ENCODE data around the gene RAVER2.

RAVER2 gene

GRCh38 chr1:64848803-64849202, 103.9 kb downstream of the RAVER2 start:
- no peaks in the 10 kb centered on the region for H3K9me3 ChIP-seq (ENCODE audit: control insufficient read depth, low read length)
- no peaks in the 10 kb centered on the region for H3K27me3 ChIP-seq (replicated peaks; ENCODE audit: control insufficient read depth, insufficient read depth, low read length)
- H3K4me1 ChIP-seq (ENCODE audit: control insufficient read depth, insufficient read depth, low read length), result no peaks in the 10 kb centered on the region
- peaks cover 97% of the 10 kb centered on the region for H3K36me3 ChIP-seq (ENCODE audit: control insufficient read depth, insufficient read depth, low read length, severe bottlenecking)
- H3K9ac ChIP-seq (ENCODE audit: low read length), result no peak overlapping the region
- H3K4me3 ChIP-seq (ENCODE audit: low read length), result no peak overlapping the region
- no peak for DNase-seq (ENCODE audit: low read depth)

- DNase-seq (ENCODE audit: low read depth), result no peak
- H3K4me3 ChIP-seq (ENCODE audit: low read length), result no peak overlapping the region
- H3K27me3 ChIP-seq (replicated peaks; ENCODE audit: control insufficient read depth, insufficient read depth, low read length), result no peaks in the 10 kb centered on the region
- no peaks in the 10 kb centered on the region for H3K9me3 ChIP-seq (ENCODE audit: control insufficient read depth, low read length)
- no peak overlapping the region for H3K9ac ChIP-seq (ENCODE audit: low read length)
- H3K36me3 ChIP-seq (ENCODE audit: control insufficient read depth, insufficient read depth, low read length, severe bottlenecking), result peaks cover 97% of the 10 kb centered on the region
- H3K4me1 ChIP-seq (ENCODE audit: control insufficient read depth, insufficient read depth, low read length), result no peaks in the 10 kb centered on the region
These were observed 105.1 kb downstream of the RAVER2 start for GRCh38 chr1:64849942-64850341.

- Histone ChIP-seq H3K36me3 (ENCODE audit: control insufficient read depth, insufficient read depth, low read length, severe bottlenecking) (peaks cover 97% of the 10 kb centered on the region), H3K4me3 (ENCODE audit: low read length) (no peak overlapping the region), H3K9me3 (ENCODE audit: control insufficient read depth, low read length) (no peaks in the 10 kb centered on the region), H3K4me1 (ENCODE audit: control insufficient read depth, insufficient read depth, low read length) (no peaks in the 10 kb centered on the region), H3K9ac (ENCODE audit: low read length) (no peak overlapping the region), H3K27me3 (replicated peaks; ENCODE audit: control insufficient read depth, insufficient read depth, low read length) (no peaks in the 10 kb centered on the region)
- no peak for DNase-seq (ENCODE audit: low read depth)
These were observed 106.0 kb downstream of the RAVER2 start for GRCh38 chr1:64850846-64851245.

DNA sequence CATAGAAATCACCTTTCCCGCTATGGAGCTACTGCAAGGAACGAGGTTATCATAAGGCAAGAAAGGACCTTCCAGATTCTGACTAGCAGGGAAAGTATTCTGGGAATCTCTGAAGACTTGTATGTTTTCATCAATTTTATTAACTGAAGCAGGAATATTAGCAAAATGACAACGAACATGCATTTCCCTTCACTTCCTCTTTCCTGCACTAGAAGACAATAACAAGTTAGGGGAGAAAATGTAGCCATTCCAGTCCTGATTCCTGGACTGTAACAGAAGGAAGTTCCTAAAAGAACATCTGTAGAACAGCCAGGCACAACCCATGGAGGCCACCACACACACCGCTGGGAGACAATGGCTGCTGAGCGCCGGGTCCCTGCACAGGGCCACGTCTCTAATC, 106.8 kb downstream of the RAVER2 start:
- no peaks in the 10 kb centered on the region for H3K27me3 ChIP-seq (replicated peaks; ENCODE audit: control insufficient read depth, insufficient read depth, low read length)
- H3K9ac ChIP-seq (ENCODE audit: low read length), result no peak overlapping the region
- DNase-seq (ENCODE audit: low read depth), result no peak
- peaks cover 97% of the 10 kb centered on the region for H3K36me3 ChIP-seq (ENCODE audit: control insufficient read depth, insufficient read depth, low read length, severe bottlenecking)
- no peak overlapping the region for H3K4me3 ChIP-seq (ENCODE audit: low read length)
- H3K9me3 ChIP-seq (ENCODE audit: control insufficient read depth, low read length), result no peaks in the 10 kb centered on the region
- no peaks in the 10 kb centered on the region for H3K4me1 ChIP-seq (ENCODE audit: control insufficient read depth, insufficient read depth, low read length)

- no peak overlapping the region for H3K4me3 ChIP-seq (ENCODE audit: low read length)
- no peak overlapping the region for H3K9ac ChIP-seq (ENCODE audit: low read length)
- no peaks in the 10 kb centered on the region for H3K9me3 ChIP-seq (ENCODE audit: control insufficient read depth, low read length)
- DNase-seq (ENCODE audit: low read depth), result no peak
- H3K4me1 ChIP-seq (ENCODE audit: control insufficient read depth, insufficient read depth, low read length), result no peaks in the 10 kb centered on the region
- H3K27me3 ChIP-seq (replicated peaks; ENCODE audit: control insufficient read depth, insufficient read depth, low read length), result no peaks in the 10 kb centered on the region
- H3K36me3 ChIP-seq (ENCODE audit: control insufficient read depth, insufficient read depth, low read length, severe bottlenecking), result peaks cover 98% of the 10 kb centered on the region
These were observed 109.8 kb downstream of the RAVER2 start for GRCh38 chr1:64854674-64855073.

- Histone ChIP-seq H3K36me3 (ENCODE audit: control insufficient read depth, insufficient read depth, low read length, severe bottlenecking) (peaks cover 95% of the 10 kb centered on the region), H3K4me1 (ENCODE audit: control insufficient read depth, insufficient read depth, low read length) (no peaks in the 10 kb centered on the region)
- no peak for DNase-seq (ENCODE audit: low read depth)
These were observed 110.7 kb downstream of the RAVER2 start for GRCh38 chr1:64855557-64855956.

DNA sequence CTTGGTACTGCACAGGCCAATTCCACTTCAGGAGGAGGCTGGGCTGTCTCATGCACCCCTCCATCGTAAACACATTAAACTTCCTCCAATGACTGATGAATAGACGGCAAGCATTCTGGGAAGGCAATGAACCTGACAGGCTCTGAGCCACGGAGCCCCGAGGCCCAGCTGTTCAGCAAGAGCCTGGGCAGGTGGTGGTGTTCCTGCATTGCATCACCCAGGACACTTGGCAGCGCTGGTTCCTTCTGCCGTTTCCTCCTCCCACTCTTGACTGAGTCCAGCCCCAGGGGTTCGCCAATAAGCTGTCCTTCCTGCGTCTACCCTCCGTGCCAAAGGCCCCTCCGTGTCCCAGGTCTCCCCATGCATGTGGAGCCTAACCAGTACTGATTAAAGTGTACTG, 111.7 kb downstream of the RAVER2 start:
- H3K9me3 ChIP-seq (ENCODE audit: control insufficient read depth, low read length), result no peaks in the 10 kb centered on the region
- H3K4me1 ChIP-seq (ENCODE audit: control insufficient read depth, insufficient read depth, low read length), result no peaks in the 10 kb centered on the region
- H3K36me3 ChIP-seq (ENCODE audit: control insufficient read depth, insufficient read depth, low read length, severe bottlenecking), result peaks cover 95% of the 10 kb centered on the region
- no peak for DNase-seq (ENCODE audit: low read depth)
- H3K9ac ChIP-seq (ENCODE audit: low read length), result no peak overlapping the region
- H3K27me3 ChIP-seq (replicated peaks; ENCODE audit: control insufficient read depth, insufficient read depth, low read length), result no peaks in the 10 kb centered on the region
- H3K4me3 ChIP-seq (ENCODE audit: low read length), result no peak overlapping the region

More at GRCh38 chr1:64855557-64855956, 110.7 kb downstream of the RAVER2 start:
- no peak overlapping the region for H3K4me3 ChIP-seq (ENCODE audit: low read length)
- no peaks in the 10 kb centered on the region for H3K9me3 ChIP-seq (ENCODE audit: control insufficient read depth, low read length)
- no peaks in the 10 kb centered on the region for H3K27me3 ChIP-seq (replicated peaks; ENCODE audit: control insufficient read depth, insufficient read depth, low read length)
- H3K9ac ChIP-seq (ENCODE audit: low read length), result no peak overlapping the region

DNA sequence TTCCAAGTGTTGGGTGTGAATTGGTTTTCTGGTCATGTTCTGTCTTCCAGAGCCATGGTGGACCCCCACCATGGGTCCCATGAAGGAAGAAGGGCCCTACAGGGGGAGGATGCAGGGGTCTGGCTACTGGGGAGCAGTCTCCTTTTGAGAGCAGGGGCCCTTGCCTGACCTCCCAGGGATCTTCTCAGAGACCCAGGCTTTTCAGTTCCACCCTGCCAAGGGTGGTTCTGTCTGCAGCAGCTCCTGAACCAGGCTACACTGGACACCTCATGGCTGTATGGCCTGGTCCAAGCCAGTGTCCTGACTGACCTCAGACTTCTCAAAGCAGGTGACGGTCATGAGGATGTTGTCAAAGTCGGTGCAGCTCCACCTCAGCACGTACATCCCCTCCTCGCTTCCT, 112.5 kb downstream of the RAVER2 start:
- Histone ChIP-seq H3K36me3 (ENCODE audit: control insufficient read depth, insufficient read depth, low read length, severe bottlenecking) (peaks cover 96% of the 10 kb centered on the region), H3K9ac (ENCODE audit: low read length) (no peak overlapping the region), H3K9me3 (ENCODE audit: control insufficient read depth, low read length) (no peaks in the 10 kb centered on the region), H3K4me3 (ENCODE audit: low read length) (no peak overlapping the region), H3K27me3 (replicated peaks; ENCODE audit: control insufficient read depth, insufficient read depth, low read length) (no peaks in the 10 kb centered on the region), H3K4me1 (ENCODE audit: control insufficient read depth, insufficient read depth, low read length) (no peaks in the 10 kb centered on the region)
- DNase-seq (ENCODE audit: low read depth), result no peak

GRCh38 chr1:64861611-64862010, 116.7 kb downstream of the RAVER2 start:
- Histone ChIP-seq H3K9ac (ENCODE audit: low read length) (no peak overlapping the region), H3K36me3 (ENCODE audit: control insufficient read depth, insufficient read depth, low read length, severe bottlenecking) (peaks cover 95% of the 10 kb centered on the region), H3K4me1 (ENCODE audit: control insufficient read depth, insufficient read depth, low read length) (no peaks in the 10 kb centered on the region), H3K4me3 (ENCODE audit: low read length) (no peak overlapping the region), H3K9me3 (ENCODE audit: control insufficient read depth, low read length) (no peaks in the 10 kb centered on the region), H3K27me3 (replicated peaks; ENCODE audit: control insufficient read depth, insufficient read depth, low read length) (no peaks in the 10 kb centered on the region)
- peak; percentile 55 for DNase-seq (ENCODE audit: low read depth)

- H3K27me3 ChIP-seq (replicated peaks; ENCODE audit: control insufficient read depth, insufficient read depth, low read length), result no peaks in the 10 kb centered on the region
- no peaks in the 10 kb centered on the region for H3K9me3 ChIP-seq (ENCODE audit: control insufficient read depth, low read length)
- no peak overlapping the region for H3K4me3 ChIP-seq (ENCODE audit: low read length)
- H3K36me3 ChIP-seq (ENCODE audit: control insufficient read depth, insufficient read depth, low read length, severe bottlenecking), result peaks cover 92% of the 10 kb centered on the region
- no peak for DNase-seq (ENCODE audit: low read depth)
- no peak overlapping the region for H3K9ac ChIP-seq (ENCODE audit: low read length)
- peaks cover 5% of the 10 kb centered on the region for H3K4me1 ChIP-seq (ENCODE audit: control insufficient read depth, insufficient read depth, low read length)
These were observed 119.4 kb downstream of the RAVER2 start for GRCh38 chr1:64864018-64864940.

DNA sequence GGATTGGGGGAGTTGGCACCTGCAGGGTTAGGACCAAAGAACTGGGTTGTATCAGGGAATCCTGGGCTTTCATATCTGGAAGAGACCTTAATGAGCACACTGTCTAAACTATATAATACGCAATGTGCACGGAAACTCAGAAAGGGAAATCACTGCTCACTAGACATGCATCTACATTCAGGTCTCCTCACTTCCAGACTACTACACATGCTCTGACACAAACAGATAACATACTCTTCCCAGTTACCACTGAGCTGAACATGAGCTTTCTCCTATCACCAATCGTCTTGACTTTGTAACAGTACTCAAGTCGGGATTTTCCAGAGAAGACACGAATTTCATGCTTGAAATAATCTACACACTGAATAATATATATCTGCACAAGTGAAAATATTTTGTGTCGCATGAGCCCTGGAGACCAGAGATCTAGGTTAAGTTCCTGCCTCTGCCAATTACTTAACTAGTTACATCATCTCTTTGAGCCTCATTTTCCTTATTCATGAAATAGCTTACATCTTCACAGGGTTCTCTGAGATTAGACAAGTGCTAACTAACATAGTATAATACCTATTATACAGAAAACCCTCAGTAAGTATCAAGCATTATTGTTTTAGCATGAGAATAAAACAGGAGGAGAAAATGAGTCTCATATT, 120.4 kb downstream of the RAVER2 start:
- H3K4me1 ChIP-seq (ENCODE audit: control insufficient read depth, insufficient read depth, low read length), result peaks cover 5% of the 10 kb centered on the region
- no peaks in the 10 kb centered on the region for H3K9me3 ChIP-seq (ENCODE audit: control insufficient read depth, low read length)
- H3K4me3 ChIP-seq (ENCODE audit: low read length), result no peak overlapping the region
- H3K27me3 ChIP-seq (replicated peaks; ENCODE audit: control insufficient read depth, insufficient read depth, low read length), result no peaks in the 10 kb centered on the region
- peaks cover 92% of the 10 kb centered on the region for H3K36me3 ChIP-seq (ENCODE audit: control insufficient read depth, insufficient read depth, low read length, severe bottlenecking)
- H3K9ac ChIP-seq (ENCODE audit: low read length), result no peak overlapping the region
- DNase-seq (ENCODE audit: low read depth), result no peak
